ENCODE measurements around the gene PIK3CB. TPM values are rescaled to one million over a fixed set of nuclear protein-coding genes. Genes with fewer than 3 reads are reported as not detected.

The PIK3CB gene
- total and polyA plus RNA-seq, 4 donors: 4.7 to 15.9 (median 11.1) TPM

GRCh38 chr3:138806376-138807080 is 28.2 kb downstream of the PIK3CB start:
- H3K27me3 ChIP-seq (ENCODE audit: control insufficient read depth in 4 of 4, insufficient read depth in 4 of 4, low read length in 3 of 4): no peaks in the 10 kb centered on the region
- no peak overlapping the region for H3K27ac ChIP-seq (ENCODE audit: low read depth in 1 of 2, low read length in 2 of 2)
- H3K36me3 ChIP-seq (ENCODE audit: control insufficient read depth in 4 of 4, insufficient read depth in 3 of 4, low read depth in 1 of 4, low read length in 3 of 4): no peaks in the 10 kb centered on the region
- no peaks in the 10 kb centered on the region for H3K9me3 ChIP-seq (ENCODE audit: control insufficient read depth in 4 of 4, low read length in 3 of 4)
- peaks cover 4 to 20% (median 6%) of the 10 kb centered on the region in 4 donors for H3K4me1 ChIP-seq (ENCODE audit: control insufficient read depth in 4 of 4, insufficient read depth in 4 of 4, low read length in 3 of 4)
- H3K9ac ChIP-seq (ENCODE audit: low read depth in 1 of 2, low read length in 2 of 2): no peak overlapping the region
- no peak overlapping the region for H3K4me3 ChIP-seq (ENCODE audit: low read depth in 1 of 3, low read length in 3 of 3)
- no peak for DNase-seq (ENCODE audit: low spot score)
- no peak for TF ChIP-seq TAF1 (conservative IDR thresholded peaks at IDR 0.05)
- TF ChIP-seq NR2F2 (IDR thresholded peaks at IDR 0.05): no peak
- TF ChIP-seq FOXA1 (IDR thresholded peaks at IDR 0.05): no peak
- no peak for TF ChIP-seq JUND (IDR thresholded peaks at IDR 0.05)
- TF ChIP-seq FOXA2 (IDR thresholded peaks at IDR 0.05): no peak
- no peak for TF ChIP-seq ZBTB33 (IDR thresholded peaks at IDR 0.05)
- no peak for TF ChIP-seq YY1 (IDR thresholded peaks at IDR 0.05)
- TF ChIP-seq HNF4A (conservative IDR thresholded peaks at IDR 0.05): no peak
- TF ChIP-seq SP1 (IDR thresholded peaks at IDR 0.05): no peak
- TF ChIP-seq GABPA (IDR thresholded peaks at IDR 0.05 in 1 of 2, conservative IDR thresholded peaks at IDR 0.05 in 1 of 2): no peak
- TF ChIP-seq MAX (IDR thresholded peaks at IDR 0.05): no peak
- TF ChIP-seq REST (IDR thresholded peaks at IDR 0.05): no peak
- TF ChIP-seq ATF3 (IDR thresholded peaks at IDR 0.05): no peak
- TF ChIP-seq RAD21 (IDR thresholded peaks at IDR 0.05): no peak
- TF ChIP-seq CTCF (IDR thresholded peaks at IDR 0.05; ENCODE audit: low read depth, low read length, missing input control): no peak
- no peak for TF ChIP-seq HNF4G (IDR thresholded peaks at IDR 0.05)
- TF ChIP-seq RXRA (IDR thresholded peaks at IDR 0.05): no peak
- TF ChIP-seq EGR1 (IDR thresholded peaks at IDR 0.05; ENCODE audit: low read depth in 2 of 2): no peak
- WGBS: 64% methylated on average over 3 of the region's 3 CpGs

All from liver (tissue), 9 donors.